Fibroblast of the aortic adventitia (primary cell): Measurements from ENCODE around the gene ATP8B3. TPM values are rescaled to one million over a fixed set of nuclear protein-coding genes. Genes with fewer than 3 reads are reported as not detected.

ENCODE experiments used
- DNase-seq: peaks from one replicate; pipeline ENCODE4 v3.0.0-alpha.2; 2010; ENCODE audit warnings: low read depth
- H3K4me3 ChIP-seq: 2 replicates; pipeline ENCODE4 v1.5.1; 2011; ENCODE audit warnings: low read depth, mild to moderate bottlenecking, control low read depth, low read length, moderate library complexity
- CTCF ChIP-seq: IDR thresholded peaks from 2 replicates; pipeline ENCODE4 v1.5.1; 2011; ENCODE audit warnings: mild to moderate bottlenecking, low read length, control low read depth, inconsistent platforms; ENCODE audit not compliant: insufficient read depth
- total RNA-seq: library from RNA; depleted of rRNA; stranded (reverse); fragments of >200 nt; gene quantifications from 2 replicates; pipeline ENCODE4 v1.2.3, GENCODE V29; 2012; ENCODE audit warnings: low replicate concordance

The ATP8B3 gene
- total RNA-seq, 1 donor = 3.3 TPM

GRCh38 chr19:1789261-1790041, 22.6 kb downstream of the ATP8B3 start:
- DNase-seq = no peak
- no peak for TF ChIP-seq CTCF
- H3K4me3 ChIP-seq = no peak overlapping the region

DNA sequence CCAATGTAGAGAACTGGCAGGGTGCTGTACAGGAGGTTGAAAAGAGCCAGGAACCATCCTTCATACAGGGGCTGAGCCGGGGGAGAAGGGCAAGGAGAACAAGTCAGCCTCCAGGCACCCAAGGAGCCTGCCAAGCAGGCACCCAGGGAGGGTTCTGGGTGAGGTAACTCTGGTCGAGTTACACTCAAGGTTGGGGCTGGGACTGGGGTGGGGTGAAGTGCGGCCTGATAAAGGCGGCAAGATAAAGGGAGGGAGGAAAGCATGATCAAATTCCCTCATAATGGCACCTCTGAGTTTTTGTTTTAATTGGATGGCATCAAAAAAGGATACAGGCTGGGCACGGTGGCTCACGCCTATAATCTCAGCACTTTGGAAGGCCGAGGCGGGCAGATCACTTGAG, 25.0 kb downstream of the ATP8B3 start:
- no peak for DNase-seq
- H3K4me3 ChIP-seq = no peak overlapping the region
- no peak for TF ChIP-seq CTCF

DNA sequence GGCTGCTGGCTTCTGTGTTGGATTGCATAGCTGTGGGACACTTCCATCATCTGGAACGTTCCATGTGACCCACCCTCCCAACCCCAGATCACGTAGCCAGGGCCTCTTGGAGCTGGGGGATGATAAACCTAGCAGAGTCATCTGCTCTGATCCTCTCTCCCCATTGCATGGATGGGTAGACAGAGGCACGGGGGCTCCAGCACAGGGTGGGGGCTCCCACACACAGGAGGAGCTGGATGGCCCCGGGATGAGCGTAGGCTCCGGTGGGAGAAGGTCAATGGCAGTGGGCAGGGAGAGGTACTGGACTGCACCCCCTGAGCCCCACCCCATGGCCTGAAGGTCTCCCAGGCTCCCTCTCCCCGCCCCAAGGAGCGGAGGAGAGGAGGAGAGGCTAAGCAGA, 25.4 kb downstream of the ATP8B3 start:
- TF ChIP-seq CTCF = no peak

GRCh38 chr19:1785310-1785709, 26.8 kb downstream of the ATP8B3 start:
- TF ChIP-seq CTCF = no peak
- H3K4me3 ChIP-seq = no peak overlapping the region
- no peak for DNase-seq

More for the DNA sequence above, 25.4 kb downstream of the ATP8B3 start:
- no peak for DNase-seq
- no peak overlapping the region for H3K4me3 ChIP-seq

- no peak for TF ChIP-seq CTCF
- no peak overlapping the region for H3K4me3 ChIP-seq
- DNase-seq = no peak
Measured at GRCh38 chr19:1783874-1784273, 28.2 kb downstream of the ATP8B3 start.

DNA sequence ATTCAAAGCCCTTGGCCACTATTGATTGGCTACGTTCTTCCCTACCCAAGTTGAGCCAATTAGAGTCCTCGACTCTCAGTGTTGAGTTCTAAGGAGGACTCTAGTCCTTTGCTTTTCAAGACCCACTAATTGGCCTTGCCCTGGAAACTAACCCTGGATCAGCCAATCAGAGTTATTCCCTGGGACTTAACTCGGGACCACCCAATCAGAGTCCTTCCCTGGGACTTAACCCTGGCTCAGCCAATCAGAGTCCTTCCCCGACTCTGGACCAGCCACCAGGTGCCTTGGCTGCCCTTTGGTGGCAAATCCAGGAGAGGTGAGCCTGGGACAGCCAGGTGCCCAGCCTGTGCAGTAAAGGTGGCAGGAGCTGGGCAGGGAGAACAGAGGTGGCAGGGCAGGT, 28.7 kb downstream of the ATP8B3 start:
- TF ChIP-seq CTCF = no peak
- DNase-seq = no peak
- no peak overlapping the region for H3K4me3 ChIP-seq

GRCh38 chr19:1782521-1782920, 29.6 kb downstream of the ATP8B3 start:
- H3K4me3 ChIP-seq = no peak overlapping the region
- DNase-seq = no peak
- TF ChIP-seq CTCF = no peak
